Left lung (tissue), 10 donors: ENCODE data around the gene CASTOR1. TPM values are rescaled to one million over a fixed set of nuclear protein-coding genes. Genes with fewer than 3 reads are reported as not detected.
A peak's percentile ranks its signal among the peaks of the same experiment; 100 is the strongest.

Experiments
- ATAC-seq: fragments of 200-7000 bp; cut with Tn5 transposase; one replicate; pipeline ENCODE4 v1.9.1; 2020; ENCODE audit warnings: moderate library complexity
- DNase-seq, 4 donors: peaks; one replicate each; pipeline ENCODE4 v3.0.0-alpha.2; 2013 to 2020
- H3K27ac ChIP-seq, 2 donors: fragments of 200-600 bp; sonication (generic) in 1 of 2; one replicate each; pipeline versions ENCODE4 v1.5.0 to v1.8.0; 2020 to 2021
- H3K27me3 ChIP-seq, 2 donors: fragments of 200-600 bp; sonication (generic) in 1 of 2; one replicate each; pipeline versions ENCODE4 v1.5.0 to v1.8.0; 2020 to 2021
- H3K36me3 ChIP-seq, 2 donors: fragments of 200-600 bp; sonication (generic) in 1 of 2; one replicate each; pipeline versions ENCODE4 v1.5.0 to v1.8.0; 2020 to 2021
- H3K4me1 ChIP-seq, 2 donors: fragments of 200-600 bp; one replicate each; pipeline ENCODE4 v1.8.0; 2021
- H3K4me3 ChIP-seq, 2 donors: fragments of 200-600 bp; sonication (generic) in 1 of 2; one replicate each; pipeline versions ENCODE4 v1.5.0 to v1.8.0; 2020 to 2021; ENCODE audit warnings: mild to moderate bottlenecking in 1 of 2
- H3K9me3 ChIP-seq, 2 donors: fragments of 200-600 bp; sonication (generic) in 1 of 2; one replicate each; pipeline versions ENCODE4 v1.5.0 to v1.8.0; 2020 to 2021
- CTCF ChIP-seq, 2 donors: fragments of 200-600 bp; sonication (generic) in 1 of 2; IDR thresholded peaks; one replicate each; pipeline versions ENCODE4 v1.5.0 to v1.8.0; 2021; ENCODE audit warnings: antibody characterized with exemption in 2 of 2
- intact Hi-C, 2 donors: fragments of 100-400 bp; cut with DNase I; formaldehyde crosslinking; loops; one replicate each; pipeline versions ENCODE4 v1.11.2 to v1.14.2; 2022
- polyA plus RNA-seq, 6 donors: library from polyadenylated mRNA; unstranded; fragments of 120-200 nt; gene quantifications; one replicate each; pipeline ENCODE4 v1.2.1, GENCODE V29; 2013; ENCODE audit not compliant: insufficient read length in 6 of 6
- total RNA-seq, 2 donors: library from RNA; stranded (reverse); fragmentation: NEBNext Ultra II Directional; extraction: Animal tissue kit (Norgen Biotek cat#: 25700); gene quantifications; one replicate each; pipeline ENCODE4 v1.2.1, GENCODE V29; 2021
- donor health status: DM: no; HTN: yes; CAD: no.
- donor health status: DM: no; HTN: no; CAD: no.

CASTOR1 gene
- total and polyA plus RNA-seq, 8 donors, result 10.7 to 16.7 (median 14.4) TPM

GRCh38 chr22:30252411-30253204, 36.7 kb downstream of the CASTOR1 start:
- intact Hi-C loops, result no loop called here
- ATAC-seq (no peak), DNase-seq (no peak)
- H3K4me3 ChIP-seq, result no peak overlapping the region
- H3K9me3 ChIP-seq, result no peaks in the 10 kb centered on the region
- H3K36me3 ChIP-seq, result no peaks in the 10 kb centered on the region
- TF ChIP-seq CTCF (IDR thresholded peaks at IDR 0.05), result no peak
- peak overlapping the region in 1 of 2 donors; percentile 29 for H3K27ac ChIP-seq
- H3K4me1 ChIP-seq, result peaks cover 2 to 61% of the 10 kb centered on the region in 2 donors
- peaks cover 0 to 16% of the 10 kb centered on the region in 2 donors for H3K27me3 ChIP-seq

- no peaks in the 10 kb centered on the region for H3K9me3 ChIP-seq
- peaks cover 7 to 70% of the 10 kb centered on the region in 2 donors for H3K4me1 ChIP-seq
- H3K27me3 ChIP-seq, result peaks cover 0 to 25% of the 10 kb centered on the region in 2 donors
- no peaks in the 10 kb centered on the region for H3K36me3 ChIP-seq
- no peak for TF ChIP-seq CTCF (IDR thresholded peaks at IDR 0.05)
- no peak overlapping the region for H3K4me3 ChIP-seq
- DNase-seq, result no peak
- no peak for ATAC-seq
- intact Hi-C loops, result no loop called here
- peak overlapping the region in 1 of 2 donors; percentile 29 for H3K27ac ChIP-seq
Measured at GRCh38 chr22:30251711-30252110, 37.6 kb downstream of the CASTOR1 start.

GRCh38 chr22:30250661-30251267, 38.5 kb downstream of the CASTOR1 start:
- TF ChIP-seq CTCF (IDR thresholded peaks at IDR 0.05), result no peak
- Histone ChIP-seq H3K4me1 (peaks cover 9 to 74% of the 10 kb centered on the region in 2 donors), H3K9me3 (no peaks in the 10 kb centered on the region), H3K27me3 (peaks cover 0 to 34% of the 10 kb centered on the region in 2 donors), H3K27ac (no peak overlapping the region), H3K4me3 (no peak overlapping the region), H3K36me3 (no peaks in the 10 kb centered on the region)
- DNase-seq (no peak), ATAC-seq (peak; percentile 48)
- intact Hi-C loops, result no loop called here

GRCh38 chr22:30250039-30250565, 39.2 kb downstream of the CASTOR1 start:
- ATAC-seq (no peak), DNase-seq (no peak)
- H3K27me3 ChIP-seq, result peaks cover 0 to 41% of the 10 kb centered on the region in 2 donors
- no peak overlapping the region for H3K4me3 ChIP-seq
- intact Hi-C loops, result no loop called here
- H3K9me3 ChIP-seq, result no peaks in the 10 kb centered on the region
- H3K27ac ChIP-seq, result no peak overlapping the region
- H3K36me3 ChIP-seq, result no peaks in the 10 kb centered on the region
- TF ChIP-seq CTCF (IDR thresholded peaks at IDR 0.05), result no peak
- peaks cover 11 to 75% of the 10 kb centered on the region in 2 donors for H3K4me1 ChIP-seq
